Kidney epithelial cell (primary cell): ENCODE measurements around the gene SLC16A10. TPM values are rescaled to one million over a fixed set of nuclear protein-coding genes. Genes with fewer than 3 reads are reported as not detected.

Experiments used
- DNase-seq: peaks from one replicate; pipeline ENCODE4 v3.0.0-alpha.2; 2010; ENCODE audit warnings: low read depth
- H3K27me3 ChIP-seq: 2 replicates; pipeline ENCODE4 v1.6.0; 2011; ENCODE audit warnings: low read length; ENCODE audit not compliant: control insufficient read depth, insufficient read depth
- H3K36me3 ChIP-seq: 2 replicates; pipeline ENCODE4 v1.5.1; 2011; ENCODE audit warnings: low read length; ENCODE audit not compliant: control insufficient read depth, insufficient read depth
- H3K4me3 ChIP-seq: 2 replicates; pipeline ENCODE4 v1.5.1; 2011; ENCODE audit warnings: low read depth, mild to moderate bottlenecking, control low read depth, low read length
- CTCF ChIP-seq: IDR thresholded peaks from 2 replicates; pipeline ENCODE4 v1.5.1; 2011; ENCODE audit warnings: mild to moderate bottlenecking, moderate library complexity, low read length, control low read depth, inconsistent platforms; ENCODE audit not compliant: insufficient read depth, poor library complexity, severe bottlenecking
- total RNA-seq: library from RNA; depleted of rRNA; stranded (reverse); fragments of >200 nt; gene quantifications from 2 replicates; pipeline ENCODE4 v1.2.3, GENCODE V29; 2015

Gene SLC16A10
- total RNA-seq, 1 donor from 2014 or later = 1.0 TPM

- TF ChIP-seq CTCF = no peak
- Histone ChIP-seq H3K27me3 (no peaks in the 10 kb centered on the region), H3K4me3 (no peak overlapping the region), H3K36me3 (no peaks in the 10 kb centered on the region)
- no peak for DNase-seq
Measured at GRCh38 chr6:111175109-111175508, 87.8 kb downstream of the SLC16A10 start.

- Histone ChIP-seq H3K4me3 (no peak overlapping the region), H3K36me3 (no peaks in the 10 kb centered on the region), H3K27me3 (no peaks in the 10 kb centered on the region)
- no peak for DNase-seq
- no peak for TF ChIP-seq CTCF
Measured at GRCh38 chr6:111176038-111176759, 88.9 kb downstream of the SLC16A10 start.

GRCh38 chr6:111176760-111177099 is 89.4 kb downstream of the SLC16A10 start:
- TF ChIP-seq CTCF = no peak
- DNase-seq = no peak
- H3K36me3 ChIP-seq = no peaks in the 10 kb centered on the region
- no peak overlapping the region for H3K4me3 ChIP-seq
- H3K27me3 ChIP-seq = no peaks in the 10 kb centered on the region

- no peak for TF ChIP-seq CTCF
- DNase-seq = no peak
- no peak overlapping the region for H3K4me3 ChIP-seq
- no peaks in the 10 kb centered on the region for H3K36me3 ChIP-seq
- H3K27me3 ChIP-seq = no peaks in the 10 kb centered on the region
Measured at GRCh38 chr6:111177131-111177530, 89.8 kb downstream of the SLC16A10 start.

GRCh38 chr6:111183702-111184517 is 96.6 kb downstream of the SLC16A10 start:
- no peak for DNase-seq
- Histone ChIP-seq H3K4me3 (no peak overlapping the region), H3K36me3 (no peaks in the 10 kb centered on the region), H3K27me3 (no peaks in the 10 kb centered on the region)
- no peak for TF ChIP-seq CTCF
